Osteocyte (in vitro differentiated cells): ENCODE measurements around the gene SAYSD1. TPM values are rescaled to one million over a fixed set of nuclear protein-coding genes. Genes with fewer than 3 reads are reported as not detected.

Source experiments
- DNase-seq: peaks from one replicate; pipeline ENCODE4 v3.0.0; 2021; ENCODE audit warnings: mixed read lengths; ENCODE audit not compliant: unreplicated experiment; ENCODE audit errors: extremely low spot score
- H3K27ac Mint-ChIP-seq: one replicate; pipeline ENCODE4 v1.8.0; 2021; ENCODE audit warnings: mild to moderate bottlenecking, mixed read lengths; ENCODE audit not compliant: unreplicated experiment
- H3K27me3 Mint-ChIP-seq: one replicate; pipeline ENCODE4 v1.8.0; 2021; ENCODE audit warnings: mixed read lengths; ENCODE audit not compliant: unreplicated experiment
- H3K36me3 Mint-ChIP-seq: one replicate; pipeline ENCODE4 v1.8.0; 2021; ENCODE audit warnings: mixed read lengths; ENCODE audit not compliant: unreplicated experiment
- H3K4me1 Mint-ChIP-seq: one replicate; pipeline ENCODE4 v1.8.0; 2021; ENCODE audit warnings: mixed read lengths; ENCODE audit not compliant: unreplicated experiment
- H3K4me3 Mint-ChIP-seq: one replicate; pipeline ENCODE4 v1.8.0; 2021; ENCODE audit warnings: mild to moderate bottlenecking, moderate library complexity, mixed read lengths; ENCODE audit not compliant: unreplicated experiment
- H3K9me3 Mint-ChIP-seq: one replicate; pipeline ENCODE4 v1.8.0; 2021; ENCODE audit warnings: mixed read lengths; ENCODE audit not compliant: unreplicated experiment
- total RNA-seq: library from RNA; stranded (reverse); gene quantifications from 2 replicates; pipeline ENCODE4 v1.2.1, GENCODE V29; 2021
- TF ChIP-seq, protein P1 (sequence below): fragments of 200-600 bp; sonication (generic); IDR thresholded peaks from 2 replicates; pipeline ENCODE4 v1.5.0; 2021; ENCODE audit warnings: antibody characterized with exemption, mild to moderate bottlenecking, moderate library complexity

The SAYSD1 gene
- total RNA-seq, 1 donor from 2014 or later, result 17.6 TPM

DNA sequence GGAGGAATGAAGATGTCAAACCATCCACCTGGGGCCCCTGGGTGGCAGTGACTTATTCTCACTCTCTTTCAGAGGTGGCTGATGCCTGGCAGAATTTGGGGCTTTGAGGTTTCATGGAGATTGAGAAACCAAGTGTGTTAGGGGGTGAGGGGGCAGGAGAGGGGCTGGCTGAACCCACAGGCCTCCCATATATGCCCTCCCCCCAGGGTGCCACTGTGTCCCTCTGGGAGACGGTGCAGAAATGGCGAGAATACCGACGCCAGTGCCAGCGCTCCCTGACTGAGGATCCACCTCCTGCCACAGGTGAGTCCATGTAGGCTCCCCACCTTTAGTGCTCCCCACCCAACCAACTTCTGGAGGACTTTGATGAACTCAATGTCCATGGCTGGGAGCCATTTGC is 58.8 kb downstream of the SAYSD1 start:
- no peak for DNase-seq
- no peaks in the 10 kb centered on the region for H3K4me1 Mint-ChIP-seq
- H3K9me3 Mint-ChIP-seq, result no peaks in the 10 kb centered on the region
- H3K4me3 Mint-ChIP-seq, result no peak overlapping the region
- peaks cover 8% of the 10 kb centered on the region for H3K27me3 Mint-ChIP-seq
- no peaks in the 10 kb centered on the region for H3K36me3 Mint-ChIP-seq
- no peak overlapping the region for H3K27ac Mint-ChIP-seq
- TF ChIP-seq, protein P1, sequence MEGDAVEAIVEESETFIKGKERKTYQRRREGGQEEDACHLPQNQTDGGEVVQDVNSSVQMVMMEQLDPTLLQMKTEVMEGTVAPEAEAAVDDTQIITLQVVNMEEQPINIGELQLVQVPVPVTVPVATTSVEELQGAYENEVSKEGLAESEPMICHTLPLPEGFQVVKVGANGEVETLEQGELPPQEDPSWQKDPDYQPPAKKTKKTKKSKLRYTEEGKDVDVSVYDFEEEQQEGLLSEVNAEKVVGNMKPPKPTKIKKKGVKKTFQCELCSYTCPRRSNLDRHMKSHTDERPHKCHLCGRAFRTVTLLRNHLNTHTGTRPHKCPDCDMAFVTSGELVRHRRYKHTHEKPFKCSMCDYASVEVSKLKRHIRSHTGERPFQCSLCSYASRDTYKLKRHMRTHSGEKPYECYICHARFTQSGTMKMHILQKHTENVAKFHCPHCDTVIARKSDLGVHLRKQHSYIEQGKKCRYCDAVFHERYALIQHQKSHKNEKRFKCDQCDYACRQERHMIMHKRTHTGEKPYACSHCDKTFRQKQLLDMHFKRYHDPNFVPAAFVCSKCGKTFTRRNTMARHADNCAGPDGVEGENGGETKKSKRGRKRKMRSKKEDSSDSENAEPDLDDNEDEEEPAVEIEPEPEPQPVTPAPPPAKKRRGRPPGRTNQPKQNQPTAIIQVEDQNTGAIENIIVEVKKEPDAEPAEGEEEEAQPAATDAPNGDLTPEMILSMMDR, result no peak

DNA sequence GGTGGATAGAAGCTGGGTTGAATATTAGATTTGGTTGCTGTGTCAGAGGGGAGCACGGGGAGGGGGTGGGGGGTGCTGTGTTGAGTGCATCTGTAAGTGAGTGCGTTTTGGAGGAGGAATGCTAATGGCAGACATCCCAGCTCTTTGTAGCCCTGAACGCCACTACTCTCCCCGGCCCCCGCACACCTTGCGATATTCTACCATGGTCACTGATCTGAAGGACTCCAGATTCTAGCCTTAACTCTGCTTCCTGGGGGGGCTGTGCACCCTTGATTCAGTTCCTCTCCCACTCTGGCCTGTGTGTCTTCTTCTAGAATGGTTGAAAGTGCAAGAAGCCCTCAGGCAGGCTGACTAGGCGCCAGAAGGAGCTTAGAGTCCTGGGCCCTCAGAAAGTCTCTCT is 59.3 kb downstream of the SAYSD1 start:
- Mint-ChIP-seq H3K27ac (no peak overlapping the region), H3K4me1 (no peaks in the 10 kb centered on the region), H3K27me3 (peaks cover 12% of the 10 kb centered on the region), H3K9me3 (no peaks in the 10 kb centered on the region), H3K4me3 (no peak overlapping the region), H3K36me3 (no peaks in the 10 kb centered on the region)
- no peak for DNase-seq
- TF ChIP-seq, protein P1, result no peak

GRCh38 chr6:39054577-39055142 is 60.3 kb downstream of the SAYSD1 start:
- Mint-ChIP-seq H3K27ac (no peak overlapping the region), H3K9me3 (no peaks in the 10 kb centered on the region), H3K36me3 (no peaks in the 10 kb centered on the region), H3K27me3 (peaks cover 22% of the 10 kb centered on the region), H3K4me3 (no peak overlapping the region), H3K4me1 (no peaks in the 10 kb centered on the region)
- DNase-seq, result no peak
- TF ChIP-seq, protein P1, result no peak

Other genes starting within 250 kb of the SAYSD1 start
- not detected in 2 replicates for gene GLP1R, start 66.4 kb downstream of the SAYSD1 start, total RNA-seq
- gene KCNK5, start 114.3 kb upstream of the SAYSD1 start, total RNA-seq, result not detected in 2 replicates
- not detected in 2 replicates for gene KCNK17, start 199.2 kb upstream of the SAYSD1 start, total RNA-seq
- gene KCNK16, start 207.5 kb upstream of the SAYSD1 start, total RNA-seq, result not detected in 2 replicates